Measurements from ENCODE around the gene RPE.

Gene RPE

GRCh38 chr2:209984291-209984690 lies 18.1 kb upstream of the RPE start:
- TF ChIP-seq GATA3 (IDR thresholded peaks at IDR 0.05; ENCODE audit: low read depth, low read length) (no peak), GATA2 (IDR thresholded peaks at IDR 0.05; ENCODE audit: low read depth, low read length) (no peak)

- no peak for TF ChIP-seq GATA2 (IDR thresholded peaks at IDR 0.05; ENCODE audit: low read depth, low read length)
- no peak for TF ChIP-seq GATA3 (IDR thresholded peaks at IDR 0.05; ENCODE audit: low read depth, low read length)
Observed at GRCh38 chr2:209985874-209986273, 16.6 kb upstream of the RPE start.

GRCh38 chr2:209986415-209986814 lies 16.0 kb upstream of the RPE start:
- no peak for TF ChIP-seq GATA3 (IDR thresholded peaks at IDR 0.05; ENCODE audit: low read depth, low read length)
- no peak for TF ChIP-seq GATA2 (IDR thresholded peaks at IDR 0.05; ENCODE audit: low read depth, low read length)

DNA sequence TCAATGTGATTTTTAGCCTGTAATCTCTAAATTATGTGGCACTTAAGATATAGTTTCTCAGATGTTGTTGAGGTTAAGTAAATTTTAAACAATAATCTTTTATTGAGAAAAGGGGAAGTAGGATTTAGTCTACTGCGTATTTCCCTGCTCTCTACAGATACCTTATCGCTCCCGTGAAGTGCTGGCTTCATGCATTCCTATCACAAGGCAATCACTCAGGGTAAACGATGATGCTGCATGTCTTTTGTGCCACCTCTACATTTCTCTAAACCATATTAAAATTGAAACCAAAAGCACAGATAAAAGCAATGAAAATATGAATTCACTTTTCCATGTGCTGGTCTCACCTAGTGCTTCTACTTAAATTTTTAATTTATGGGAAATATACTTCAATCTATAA lies 14.4 kb upstream of the RPE start:
- no peak for TF ChIP-seq GATA3 (IDR thresholded peaks at IDR 0.05; ENCODE audit: low read depth, low read length)
- no peak for TF ChIP-seq GATA2 (IDR thresholded peaks at IDR 0.05; ENCODE audit: low read depth, low read length)

GRCh38 chr2:209990838-209991237 lies 11.6 kb upstream of the RPE start:
- TF ChIP-seq GATA2 (IDR thresholded peaks at IDR 0.05; ENCODE audit: low read depth, low read length) = no peak
- TF ChIP-seq GATA3 (IDR thresholded peaks at IDR 0.05; ENCODE audit: low read depth, low read length) = no peak

- TF ChIP-seq GATA2 (IDR thresholded peaks at IDR 0.05; ENCODE audit: low read depth, low read length) (no peak), GATA3 (IDR thresholded peaks at IDR 0.05; ENCODE audit: low read depth, low read length) (no peak)
Observed at GRCh38 chr2:209993968-209994367, 8.5 kb upstream of the RPE start.

- TF ChIP-seq GATA2 (IDR thresholded peaks at IDR 0.05; ENCODE audit: low read depth, low read length) (no peak), GATA3 (IDR thresholded peaks at IDR 0.05; ENCODE audit: low read depth, low read length) (no peak)
Observed at GRCh38 chr2:209998596-209998995, 3.8 kb upstream of the RPE start.

DNA sequence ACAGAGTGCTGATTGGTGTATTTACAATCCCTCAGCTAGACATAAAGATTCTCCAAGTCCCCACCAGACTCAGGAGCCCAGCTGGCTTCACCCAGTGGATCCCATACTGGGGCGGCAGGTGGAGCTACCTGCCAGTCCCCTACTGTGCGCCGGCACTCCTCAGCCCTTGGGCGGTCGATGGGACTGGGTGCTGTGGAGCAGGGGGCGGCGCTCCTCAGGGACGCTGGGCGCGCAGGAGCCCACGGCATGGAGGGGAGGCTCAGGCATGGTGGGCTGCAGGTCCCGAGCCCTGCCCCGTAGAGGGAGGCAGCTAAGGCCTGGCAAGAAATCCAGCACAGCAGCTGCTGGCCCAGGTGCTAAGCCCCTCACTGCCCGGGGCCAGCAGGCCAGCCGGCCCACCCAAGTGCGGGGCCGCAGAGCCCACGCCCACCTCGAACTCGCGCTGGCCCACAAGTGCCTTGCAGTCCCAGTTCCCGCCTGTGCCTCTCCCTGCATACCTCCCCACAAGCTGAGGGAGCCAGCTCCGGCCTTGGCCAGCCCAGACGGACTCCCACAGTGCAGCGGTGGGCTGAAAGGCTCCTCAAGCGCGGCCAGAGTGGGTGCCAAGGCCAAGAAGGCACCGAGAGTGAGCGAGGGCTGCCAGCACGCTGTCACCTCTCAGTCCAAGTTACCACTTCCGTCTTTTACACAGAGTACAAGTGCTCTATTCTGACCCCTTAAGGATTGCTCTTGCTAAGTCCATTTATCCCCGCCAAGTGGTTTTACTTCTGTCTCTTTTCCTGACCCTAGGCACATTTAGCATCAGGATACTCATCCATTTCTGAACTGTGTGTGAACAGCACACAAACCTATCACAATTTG lies 1.7 kb upstream of the RPE start:
- TF ChIP-seq GATA2 (IDR thresholded peaks at IDR 0.05; ENCODE audit: low read depth, low read length) (no peak), GATA3 (IDR thresholded peaks at IDR 0.05; ENCODE audit: low read depth, low read length) (no peak)

DNA sequence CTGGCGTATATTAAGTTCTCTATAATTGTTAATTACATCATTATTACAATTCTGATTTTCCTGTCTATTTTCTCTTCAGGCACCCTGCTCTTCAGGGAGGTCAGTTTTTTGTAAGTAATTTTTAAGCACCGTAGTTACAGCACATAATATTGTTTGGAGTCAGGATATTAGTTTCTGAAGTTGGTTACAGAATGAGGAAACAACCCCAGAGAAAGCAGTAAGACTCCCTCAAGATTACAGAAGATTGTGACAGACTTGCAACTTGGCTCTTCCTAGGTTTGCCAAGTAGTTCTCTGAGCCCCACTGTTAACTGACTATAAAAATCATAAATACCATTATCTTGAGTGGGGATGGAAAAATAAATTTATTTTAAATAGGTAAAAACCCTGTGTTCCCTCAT lies 921 bp downstream of the RPE start:
- no peak for TF ChIP-seq GATA2 (IDR thresholded peaks at IDR 0.05; ENCODE audit: low read depth, low read length)
- no peak for TF ChIP-seq GATA3 (IDR thresholded peaks at IDR 0.05; ENCODE audit: low read depth, low read length)

GRCh38 chr2:210004881-210005280 lies 2.4 kb downstream of the RPE start:
- TF ChIP-seq GATA2 (IDR thresholded peaks at IDR 0.05; ENCODE audit: low read depth, low read length) (no peak), GATA3 (IDR thresholded peaks at IDR 0.05; ENCODE audit: low read depth, low read length) (no peak)

- TF ChIP-seq GATA3 (IDR thresholded peaks at IDR 0.05; ENCODE audit: low read depth, low read length) (no peak), GATA2 (IDR thresholded peaks at IDR 0.05; ENCODE audit: low read depth, low read length) (no peak)
Observed at GRCh38 chr2:210007895-210008294, 5.5 kb downstream of the RPE start.

- no peak for TF ChIP-seq GATA2 (IDR thresholded peaks at IDR 0.05; ENCODE audit: low read depth, low read length)
- TF ChIP-seq GATA3 (IDR thresholded peaks at IDR 0.05; ENCODE audit: low read depth, low read length) = no peak
Observed at GRCh38 chr2:210009126-210009525, 6.7 kb downstream of the RPE start.

GRCh38 chr2:210009896-210010295 lies 7.5 kb downstream of the RPE start:
- TF ChIP-seq GATA3 (IDR thresholded peaks at IDR 0.05; ENCODE audit: low read depth, low read length) (no peak), GATA2 (IDR thresholded peaks at IDR 0.05; ENCODE audit: low read depth, low read length) (no peak)

DNA sequence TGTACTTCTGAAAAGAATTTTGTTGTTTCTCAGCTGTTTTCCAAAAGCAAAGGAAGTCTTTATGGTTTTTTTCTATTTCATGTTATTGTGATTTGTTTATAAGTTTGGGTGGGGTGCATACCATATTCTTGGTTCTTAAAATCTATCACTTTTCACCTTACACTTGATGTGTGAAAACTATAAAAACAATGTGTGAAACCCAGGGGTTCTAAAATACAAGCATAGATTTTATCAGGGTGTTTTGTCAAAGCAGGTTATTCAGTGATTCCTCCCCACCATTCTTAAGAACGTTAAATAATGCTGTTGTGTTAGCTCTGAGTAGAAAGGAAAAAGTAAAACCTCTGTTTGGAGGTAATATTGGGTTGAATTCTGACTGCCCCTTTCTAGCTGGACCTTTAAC lies 17.7 kb downstream of the RPE start:
- no peak for TF ChIP-seq GATA2 (IDR thresholded peaks at IDR 0.05; ENCODE audit: low read depth, low read length)
- TF ChIP-seq GATA3 (IDR thresholded peaks at IDR 0.05; ENCODE audit: low read depth, low read length) = no peak

GRCh38 chr2:210022824-210023223 lies 20.4 kb downstream of the RPE start:
- TF ChIP-seq GATA2 (IDR thresholded peaks at IDR 0.05; ENCODE audit: low read depth, low read length) (no peak), GATA3 (IDR thresholded peaks at IDR 0.05; ENCODE audit: low read depth, low read length) (no peak)
